ENCODE results near the gene MRPL23.

- TF ChIP-seq CTCF (IDR thresholded peaks at IDR 0.05; ENCODE audit: insufficient read depth, low read length, poor library complexity, severe bottlenecking), result no peak
- TF ChIP-seq EZH2phosphoT487 (conservative IDR thresholded peaks at IDR 0.05; ENCODE audit: low read length), result no peak
Measured at GRCh38 chr11:1959786-1960185, 12.7 kb downstream of the MRPL23 start.

All from SU-DHL-6 (cell line).